BE2C (cell line): ENCODE measurements around the gene CDC42BPG.

Source experiments
- DNase-seq: peaks from one replicate; pipeline ENCODE4 v3.0.0-alpha.2; 2020
- H3K27me3 ChIP-seq: fragments of 250-450 bp; sonication (Bioruptor Pico); 2 replicates; pipeline ENCODE4 v1.5.1; 2020; ENCODE audit warnings: mild to moderate bottlenecking
- H3K36me3 ChIP-seq: fragments of 250-450 bp; sonication (Bioruptor Pico); 2 replicates; pipeline ENCODE4 v1.5.1; 2020; ENCODE audit warnings: mild to moderate bottlenecking
- H3K4me1 ChIP-seq: fragments of 250-450 bp; sonication (Bioruptor Pico); 2 replicates; pipeline ENCODE4 v1.5.1; 2020
- H3K4me3 ChIP-seq: 2 replicates; pipeline ENCODE4 v1.5.1; 2011; ENCODE audit warnings: low read depth, low read length
- H3K9me3 ChIP-seq: fragments of 250-450 bp; sonication (Bioruptor Pico); 2 replicates; pipeline ENCODE4 v1.5.1; 2020
- TF ChIP-seq, protein P1 (sequence below): IDR thresholded peaks from 2 replicates; pipeline ENCODE4 v1.5.1; 2012; ENCODE audit warnings: mild to moderate bottlenecking, low read depth, low read length

CDC42BPG gene

DNA sequence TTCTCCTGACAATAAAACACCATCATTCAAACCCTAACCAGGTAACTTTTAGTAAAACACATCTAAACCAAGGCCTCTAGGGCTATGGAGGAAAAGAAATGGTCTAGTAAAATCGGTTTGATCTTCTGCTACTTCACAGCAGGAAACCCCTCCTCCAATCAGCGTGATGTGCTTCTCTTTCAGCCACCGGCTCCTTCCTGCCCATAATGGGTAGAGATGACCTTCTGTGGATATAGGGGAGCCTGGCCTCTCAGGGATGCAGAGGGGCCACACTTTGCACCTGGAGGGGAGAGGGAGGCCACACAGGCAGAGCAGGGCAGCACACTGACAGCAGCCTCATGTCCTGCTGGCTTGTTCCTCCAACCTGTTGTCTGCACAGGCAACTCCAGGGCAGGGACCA is 27.0 kb upstream of the CDC42BPG start:
- no peak for DNase-seq
- Histone ChIP-seq H3K27me3 (no peaks in the 10 kb centered on the region), H3K4me3 (no peak overlapping the region), H3K36me3 (no peaks in the 10 kb centered on the region), H3K9me3 (no peaks in the 10 kb centered on the region), H3K4me1 (peaks cover 7% of the 10 kb centered on the region)
- TF ChIP-seq, protein P1, sequence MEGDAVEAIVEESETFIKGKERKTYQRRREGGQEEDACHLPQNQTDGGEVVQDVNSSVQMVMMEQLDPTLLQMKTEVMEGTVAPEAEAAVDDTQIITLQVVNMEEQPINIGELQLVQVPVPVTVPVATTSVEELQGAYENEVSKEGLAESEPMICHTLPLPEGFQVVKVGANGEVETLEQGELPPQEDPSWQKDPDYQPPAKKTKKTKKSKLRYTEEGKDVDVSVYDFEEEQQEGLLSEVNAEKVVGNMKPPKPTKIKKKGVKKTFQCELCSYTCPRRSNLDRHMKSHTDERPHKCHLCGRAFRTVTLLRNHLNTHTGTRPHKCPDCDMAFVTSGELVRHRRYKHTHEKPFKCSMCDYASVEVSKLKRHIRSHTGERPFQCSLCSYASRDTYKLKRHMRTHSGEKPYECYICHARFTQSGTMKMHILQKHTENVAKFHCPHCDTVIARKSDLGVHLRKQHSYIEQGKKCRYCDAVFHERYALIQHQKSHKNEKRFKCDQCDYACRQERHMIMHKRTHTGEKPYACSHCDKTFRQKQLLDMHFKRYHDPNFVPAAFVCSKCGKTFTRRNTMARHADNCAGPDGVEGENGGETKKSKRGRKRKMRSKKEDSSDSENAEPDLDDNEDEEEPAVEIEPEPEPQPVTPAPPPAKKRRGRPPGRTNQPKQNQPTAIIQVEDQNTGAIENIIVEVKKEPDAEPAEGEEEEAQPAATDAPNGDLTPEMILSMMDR: no peak

DNA sequence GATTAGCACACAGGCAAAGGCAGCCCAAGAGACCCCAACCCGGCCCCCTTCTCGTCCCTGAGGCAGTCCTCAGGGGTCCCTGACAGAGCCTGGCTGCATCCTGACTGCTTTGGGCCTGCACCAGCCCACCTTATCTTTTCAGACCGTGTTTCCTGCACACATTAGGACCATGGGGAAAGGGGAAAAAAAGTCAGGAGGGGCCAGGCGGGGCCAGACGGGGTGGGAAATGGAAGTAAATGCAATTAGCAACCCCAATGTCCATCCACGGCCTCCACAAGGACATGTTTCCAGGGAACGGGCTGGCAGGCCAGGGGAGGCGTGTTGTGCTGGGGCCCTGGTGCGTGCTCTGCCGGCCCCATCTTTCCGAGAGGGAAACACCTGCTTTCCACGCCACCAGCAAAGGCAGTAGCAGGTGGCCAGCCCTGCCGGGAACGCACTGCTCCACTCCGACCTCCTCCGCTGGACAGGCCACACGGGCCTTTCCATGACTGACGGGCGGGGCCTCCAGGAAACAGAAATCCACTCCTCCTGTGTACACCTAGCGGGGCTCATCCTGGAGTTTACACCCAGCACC is 26.5 kb upstream of the CDC42BPG start:
- TF ChIP-seq, protein P1: no peak
- no peaks in the 10 kb centered on the region for H3K9me3 ChIP-seq
- H3K4me3 ChIP-seq: no peak overlapping the region
- DNase-seq: no peak
- no peaks in the 10 kb centered on the region for H3K27me3 ChIP-seq
- H3K36me3 ChIP-seq: no peaks in the 10 kb centered on the region
- H3K4me1 ChIP-seq: peaks cover 7% of the 10 kb centered on the region

DNA sequence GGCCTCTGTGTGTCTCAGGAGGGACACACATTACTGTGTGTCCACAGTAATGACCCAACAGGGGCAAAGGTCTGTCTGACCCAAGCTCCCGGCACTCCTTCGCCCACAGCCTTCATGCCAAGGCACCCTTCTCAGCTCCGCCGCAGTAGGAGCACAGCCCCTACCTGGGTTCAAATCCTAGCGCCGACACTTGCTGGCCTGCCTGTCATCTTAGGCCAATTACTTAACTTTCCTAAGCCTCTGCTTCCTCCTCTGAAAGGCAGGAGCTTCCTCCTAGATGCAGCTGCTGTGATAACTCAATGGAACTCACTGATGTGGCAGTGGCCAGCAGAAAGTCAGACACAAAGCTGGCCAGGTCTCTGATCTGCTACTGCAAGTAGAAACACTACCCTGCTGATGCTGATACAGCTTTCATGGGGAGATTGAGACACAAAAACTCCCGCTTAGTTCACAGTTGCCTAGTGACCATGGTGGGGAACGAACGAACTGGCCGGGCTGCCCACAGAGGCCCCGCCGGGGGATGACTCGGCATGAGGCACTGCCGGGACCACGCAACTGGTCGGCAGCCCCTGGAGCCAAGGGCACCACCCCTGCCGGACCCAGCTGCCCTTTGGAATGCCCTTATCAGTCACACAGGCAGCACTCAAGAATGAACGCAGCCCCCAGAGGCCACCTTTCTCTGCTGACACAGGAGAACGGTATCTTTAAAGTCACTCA is 25.9 kb upstream of the CDC42BPG start:
- Histone ChIP-seq H3K27me3 (no peaks in the 10 kb centered on the region), H3K4me1 (peaks cover 7% of the 10 kb centered on the region), H3K9me3 (no peaks in the 10 kb centered on the region), H3K4me3 (no peak overlapping the region), H3K36me3 (no peaks in the 10 kb centered on the region)
- no peak for DNase-seq
- TF ChIP-seq, protein P1: no peak

DNA sequence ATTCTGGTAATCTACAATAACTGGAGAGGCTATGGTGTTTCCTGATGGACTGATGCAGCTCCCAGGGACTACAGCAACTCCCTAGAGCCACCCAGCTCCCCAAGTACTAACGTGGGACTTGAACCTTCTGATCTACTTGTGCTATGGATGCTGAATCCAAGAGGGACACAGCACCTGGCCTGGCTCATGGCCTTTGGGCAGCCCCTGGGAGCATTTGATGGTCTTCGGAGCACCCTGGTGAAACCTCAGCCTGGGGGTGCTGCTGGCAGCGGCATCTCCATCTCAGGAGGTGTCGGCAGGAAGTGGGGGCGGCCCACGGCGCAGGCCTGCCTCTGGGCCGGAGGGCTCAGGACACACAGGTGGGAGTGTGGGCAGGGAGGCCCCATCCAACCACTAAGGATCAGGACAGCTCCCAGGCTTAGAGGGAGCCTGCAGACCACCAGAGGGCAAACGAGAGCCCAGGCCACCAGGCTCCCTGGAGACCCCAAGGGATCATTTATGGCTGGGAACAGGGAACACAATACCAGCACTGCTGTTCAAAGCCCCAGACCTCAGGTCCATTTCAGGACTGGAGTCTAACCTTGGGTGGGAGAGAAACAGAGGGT is 25.2 kb upstream of the CDC42BPG start:
- TF ChIP-seq, protein P1: peak; percentile 73
- DNase-seq: peak; percentile 72
- Histone ChIP-seq H3K27me3 (no peaks in the 10 kb centered on the region), H3K4me1 (peaks cover 7% of the 10 kb centered on the region), H3K36me3 (no peaks in the 10 kb centered on the region), H3K4me3 (no peak overlapping the region), H3K9me3 (no peaks in the 10 kb centered on the region)

DNA sequence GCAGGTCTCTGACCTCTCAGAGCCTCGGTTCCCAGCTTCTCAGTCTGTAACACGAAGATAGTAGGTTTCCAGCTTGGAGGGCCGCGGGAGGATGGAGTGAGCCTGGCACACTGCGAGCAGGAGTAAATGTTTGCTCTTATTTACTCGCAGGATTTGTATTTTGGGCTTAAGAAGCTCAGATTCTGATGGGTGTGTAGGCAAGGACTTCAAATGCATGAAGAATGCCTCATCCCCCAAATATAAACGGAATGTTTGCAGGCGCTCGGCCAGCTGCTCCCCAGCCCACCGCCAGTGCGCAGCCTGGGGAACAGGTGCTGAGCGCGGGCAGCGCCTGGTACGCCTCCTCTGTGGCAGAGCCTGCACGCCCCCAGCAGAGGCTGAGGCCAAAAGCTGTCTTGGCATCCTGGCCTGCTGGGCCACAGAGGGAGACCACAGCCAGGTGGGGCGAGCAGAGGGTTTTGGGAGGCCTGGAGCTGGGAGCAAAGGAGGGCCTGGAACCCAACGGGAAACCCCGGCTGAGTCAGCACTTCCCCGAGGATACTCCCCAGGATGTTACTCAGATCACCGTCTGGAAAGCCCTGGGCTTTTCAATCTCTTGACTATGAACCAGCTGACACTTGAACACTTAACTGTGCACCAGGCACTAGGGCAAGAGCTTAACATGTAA is 24.6 kb upstream of the CDC42BPG start:
- DNase-seq: no peak
- TF ChIP-seq, protein P1: no peak
- no peaks in the 10 kb centered on the region for H3K9me3 ChIP-seq
- no peak overlapping the region for H3K4me3 ChIP-seq
- H3K4me1 ChIP-seq: peaks cover 7% of the 10 kb centered on the region
- H3K27me3 ChIP-seq: no peaks in the 10 kb centered on the region
- H3K36me3 ChIP-seq: no peaks in the 10 kb centered on the region
